H9 (cell line): ENCODE measurements around the gene ENOX2. TPM values are rescaled to one million over a fixed set of nuclear protein-coding genes. Genes with fewer than 3 reads are reported as not detected.

ENCODE experiments used
- DNase-seq: peaks from one replicate; pipeline ENCODE4 v3.0.0-alpha.2; 2017
- H2AFZ ChIP-seq: one replicate; pipeline ENCODE4 v1.6.1; 2013; ENCODE audit warnings: mild to moderate bottlenecking, low read length, control low read depth, moderate library complexity
- H2AK5ac ChIP-seq: 2 replicates; pipeline ENCODE4 v1.6.1; 2013; ENCODE audit warnings: low read length, control low read depth, mixed read lengths; ENCODE audit not compliant: insufficient read length
- H2BK120ac ChIP-seq: one replicate; pipeline ENCODE4 v1.6.1; 2013; ENCODE audit warnings: low read depth, mild to moderate bottlenecking, low read length, control low read depth, inconsistent platforms; ENCODE audit not compliant: poor library complexity, severe bottlenecking
- H2BK12ac ChIP-seq: 2 replicates; pipeline ENCODE4 v1.6.1; 2013; ENCODE audit warnings: low read length, control low read depth, mixed read lengths, low read depth; ENCODE audit not compliant: insufficient read length
- H2BK15ac ChIP-seq: 2 replicates; pipeline ENCODE4 v1.6.1; 2013; ENCODE audit warnings: low read depth, low read length, control low read depth
- H2BK20ac ChIP-seq: one replicate; pipeline ENCODE4 v1.6.1; 2013; ENCODE audit warnings: low read depth, mild to moderate bottlenecking, low read length, control low read depth, inconsistent platforms; ENCODE audit not compliant: poor library complexity, severe bottlenecking
- H2BK5ac ChIP-seq: 2 replicates; pipeline ENCODE4 v1.6.1; 2013; ENCODE audit warnings: low read length, control low read depth, mixed read lengths; ENCODE audit not compliant: insufficient read length
- H3K14ac ChIP-seq: 2 replicates; pipeline ENCODE4 v1.6.1; 2013; ENCODE audit warnings: low read length, control low read depth; ENCODE audit not compliant: insufficient read depth
- H3K18ac ChIP-seq: 2 replicates; pipeline ENCODE4 v1.6.1; 2013; ENCODE audit warnings: low read depth, mild to moderate bottlenecking, mixed read lengths, low read length, control low read depth; ENCODE audit not compliant: insufficient read length
- H3K23ac ChIP-seq: 2 replicates; pipeline ENCODE4 v1.6.1; 2013; ENCODE audit warnings: low read length, control low read depth, mixed read lengths, low read depth; ENCODE audit not compliant: insufficient read length
- H3K23me2 ChIP-seq: 2 replicates; pipeline ENCODE4 v1.6.1; 2013; ENCODE audit warnings: low read depth, mild to moderate bottlenecking, mixed read lengths, low read length, control low read depth; ENCODE audit not compliant: insufficient read length, poor library complexity, severe bottlenecking
- H3K27ac ChIP-seq: 2 replicates; pipeline ENCODE4 v1.5.1; 2013; ENCODE audit warnings: low read length, control low read depth, mixed read lengths, low read depth; ENCODE audit not compliant: insufficient read length
- H3K27me3 ChIP-seq: 2 replicates; pipeline ENCODE4 v1.6.1; 2013; ENCODE audit warnings: low read length, control low read depth, inconsistent platforms; ENCODE audit not compliant: insufficient read depth
- H3K4ac ChIP-seq: 2 replicates; pipeline ENCODE4 v1.6.1; 2013; ENCODE audit warnings: low read depth, mild to moderate bottlenecking, control low read depth, inconsistent platforms, low read length, moderate library complexity
- H3K4me1 ChIP-seq: 2 replicates; pipeline ENCODE4 v1.6.1; 2013; ENCODE audit warnings: low read length, control low read depth, inconsistent platforms; ENCODE audit not compliant: insufficient read depth
- H3K4me2 ChIP-seq: 2 replicates; pipeline ENCODE4 v1.6.1; 2013; ENCODE audit warnings: low read length, control low read depth, mixed read lengths; ENCODE audit not compliant: insufficient read length, insufficient read depth
- H3K56ac ChIP-seq: 2 replicates; pipeline ENCODE4 v1.6.1; 2013; ENCODE audit warnings: low read depth, mild to moderate bottlenecking, mixed read lengths, low read length, control low read depth; ENCODE audit not compliant: insufficient read length
- H3K79me1 ChIP-seq: 2 replicates; pipeline ENCODE4 v1.6.1; 2013; ENCODE audit warnings: low read depth, mild to moderate bottlenecking, moderate library complexity, low read length, control low read depth, inconsistent platforms; ENCODE audit not compliant: insufficient read depth, poor library complexity, severe bottlenecking
- H3K79me2 ChIP-seq: 2 replicates; pipeline ENCODE4 v1.6.1; 2013; ENCODE audit warnings: low read length, control low read depth, inconsistent platforms; ENCODE audit not compliant: insufficient read depth
- H3K9ac ChIP-seq: 2 replicates; pipeline ENCODE4 v1.6.1; 2013; ENCODE audit warnings: low read length, control low read depth, mixed read lengths; ENCODE audit not compliant: insufficient read length; ENCODE audit errors: extremely low read depth
- H3K9me3 ChIP-seq: one replicate; pipeline ENCODE4 v1.6.1; 2013; ENCODE audit warnings: low read depth, low read length, inconsistent platforms; ENCODE audit not compliant: control insufficient read depth
- H3T11ph ChIP-seq: one replicate; pipeline ENCODE4 v1.6.1; 2013; ENCODE audit warnings: mild to moderate bottlenecking, low read length, control low read depth, inconsistent platforms
- H4K20me1 ChIP-seq: one replicate; pipeline ENCODE4 v1.6.1; 2013; ENCODE audit not compliant: control insufficient read depth, insufficient read length, insufficient read depth
- H4K5ac ChIP-seq: 2 replicates; pipeline ENCODE4 v1.6.1; 2013; ENCODE audit warnings: low read depth, mild to moderate bottlenecking, mixed read lengths, low read length, control low read depth; ENCODE audit not compliant: insufficient read length
- H4K8ac ChIP-seq: replicated peaks from 2 replicates; pipeline ENCODE4 v1.6.1; 2013; ENCODE audit warnings: low read length, control low read depth, mixed read lengths, low read depth; ENCODE audit not compliant: insufficient read length
- H4K91ac ChIP-seq: 2 replicates; pipeline ENCODE4 v1.6.1; 2013; ENCODE audit warnings: low read depth, mild to moderate bottlenecking, moderate library complexity, mixed read lengths, low read length, control low read depth; ENCODE audit not compliant: insufficient read length
- H3K27ac Mint-ChIP-seq, 3 experiments: 2 replicates in 2 of 3; 3 replicates in 1 of 3; pipeline ENCODE4 v1.8.0; 2020 to 2021; ENCODE audit warnings: mixed read lengths in 3 of 3, mild to moderate bottlenecking in 1 of 3, moderate library complexity in 1 of 3
- H3K27me3 Mint-ChIP-seq: 2 replicates; pipeline ENCODE4 v1.8.0; 2021; ENCODE audit warnings: low read depth, mild to moderate bottlenecking, moderate library complexity, mixed read lengths
- H3K36me3 Mint-ChIP-seq, 3 experiments: 2 replicates in 2 of 3; 3 replicates in 1 of 3; pipeline ENCODE4 v1.8.0; 2020 to 2021; ENCODE audit warnings: low read depth in 3 of 3, mixed read lengths in 3 of 3; ENCODE audit not compliant: insufficient read depth in 1 of 3
- H3K4me1 Mint-ChIP-seq, 2 experiments: 2 replicates each; pipeline ENCODE4 v1.8.0; 2020; ENCODE audit warnings: mixed read lengths in 2 of 2
- H3K4me3 Mint-ChIP-seq, 2 experiments: 2 replicates in 1 of 2; 3 replicates in 1 of 2; pipeline ENCODE4 v1.8.0; 2020 to 2021; ENCODE audit warnings: mild to moderate bottlenecking in 2 of 2, mixed read lengths in 2 of 2, moderate library complexity in 1 of 2
- H3K9me3 Mint-ChIP-seq, 2 experiments: 2 replicates in 1 of 2; 3 replicates in 1 of 2; pipeline ENCODE4 v1.8.0; 2020; ENCODE audit warnings: mild to moderate bottlenecking in 2 of 2, mixed read lengths in 2 of 2, moderate library complexity in 1 of 2
- WGBS: extraction: QIAGEN DNeasy Blood & Tissue Kit; methylation state at CpG from one replicate; pipeline ENCODE4 v1.1.7; 2013; ENCODE audit warnings: missing lambda C conversion rate, low lambda C conversion rate, mixed read lengths; ENCODE audit not compliant: insufficient read length; ENCODE audit errors: extremely low coverage; 5-methylcytosine and 5-hydroxymethylcytosine counted together
- total RNA-seq: library from RNA; stranded (reverse); gene quantifications from 2 replicates; pipeline ENCODE4 v1.2.1, GENCODE V29; 2021
- TF ChIP-seq, protein P1 (sequence below): fragments of 200-600 bp; sonication (generic); conservative IDR thresholded peaks from 3 replicates; pipeline ENCODE4 v1.8.0; 2021; ENCODE audit warnings: antibody characterized with exemption, mild to moderate bottlenecking

The ENOX2 gene
- total RNA-seq, 1 experiment from 2014 or later: 17.7 TPM

DNA sequence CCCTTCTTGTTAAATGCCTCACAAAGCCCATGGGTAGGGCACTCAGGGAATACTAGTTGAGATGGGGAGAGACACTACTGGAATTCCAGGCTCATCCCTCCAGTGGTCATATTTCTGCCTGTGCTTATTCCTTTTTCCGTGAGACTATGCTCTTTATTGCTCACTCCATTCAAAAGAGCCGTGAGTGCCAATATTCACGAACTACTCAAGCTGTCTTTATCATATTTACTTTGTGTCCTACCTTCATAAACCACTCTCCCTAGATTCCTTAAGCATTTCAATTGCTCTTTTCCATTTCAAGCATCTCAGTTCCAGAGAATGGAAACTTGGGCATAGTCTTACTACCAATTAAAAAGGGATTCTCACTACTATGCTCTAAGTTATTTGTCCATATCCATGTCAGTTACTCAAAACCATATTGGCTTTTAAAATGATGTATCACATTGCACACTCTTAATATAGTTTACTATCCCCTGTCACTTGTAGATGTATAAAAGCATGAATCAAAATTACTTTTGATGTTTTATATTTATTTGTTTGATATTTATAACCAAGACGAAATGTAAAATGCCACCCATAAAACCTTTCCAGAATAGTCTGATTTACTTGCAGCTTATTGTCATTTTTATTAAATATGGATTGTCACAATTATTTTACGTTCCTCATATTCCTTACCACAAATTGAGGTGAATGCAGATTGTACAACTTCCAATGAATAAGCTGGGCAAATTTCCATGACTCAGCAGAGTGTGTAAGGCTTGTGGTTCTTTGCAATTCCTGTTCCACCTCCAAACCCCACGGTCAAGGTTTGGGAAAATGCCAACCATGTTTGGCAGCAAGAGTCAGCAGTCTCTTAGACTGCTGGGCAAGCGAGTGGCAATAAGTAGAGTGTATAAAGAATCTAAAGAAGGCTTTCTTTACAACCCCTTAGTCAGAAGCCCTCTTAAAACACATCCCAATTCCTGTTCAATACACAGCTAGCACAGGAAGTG is 24.4 kb downstream of the ENOX2 start:
- no peaks in the 10 kb centered on the region; the same call in 1 of the 2 replicates for H3K79me2 ChIP-seq
- H3K27me3 ChIP-seq: no peaks in the 10 kb centered on the region

More for the DNA sequence above, 24.4 kb downstream of the ENOX2 start:
- Histone ChIP-seq H2BK12ac (no peak overlapping the region), H3K79me1 (no peaks in the 10 kb centered on the region), H3K4ac (no peak overlapping the region), H2BK120ac (no peak overlapping the region), H4K5ac (no peak overlapping the region), H3K9me3 (no peaks in the 10 kb centered on the region), H2BK20ac (no peak overlapping the region), H4K20me1 (no peaks in the 10 kb centered on the region), H3K14ac (no peak overlapping the region), H3K9ac (no peak overlapping the region), H2BK5ac (no peak overlapping the region), H3K4me1 (no peaks in the 10 kb centered on the region), H3K4me2 (no peak overlapping the region), H3K23ac (no peak overlapping the region), H3K18ac (no peak overlapping the region), H2AFZ (no peak overlapping the region), H2AK5ac (no peak overlapping the region), H3K23me2 (no peaks in the 10 kb centered on the region), H3K56ac (no peak overlapping the region), H4K91ac (no peak overlapping the region), H2BK15ac (no peak overlapping the region), H3K27ac (no peak overlapping the region), H4K8ac (no peak overlapping the region), H3T11ph (no peak overlapping the region)
- no CpG with 5 or more reads among the region's 7 CpGs for WGBS
- H3K27me3 Mint-ChIP-seq: no peaks in the 10 kb centered on the region
- H3K4me3 Mint-ChIP-seq: no peak overlapping the region
- TF ChIP-seq, protein P1, sequence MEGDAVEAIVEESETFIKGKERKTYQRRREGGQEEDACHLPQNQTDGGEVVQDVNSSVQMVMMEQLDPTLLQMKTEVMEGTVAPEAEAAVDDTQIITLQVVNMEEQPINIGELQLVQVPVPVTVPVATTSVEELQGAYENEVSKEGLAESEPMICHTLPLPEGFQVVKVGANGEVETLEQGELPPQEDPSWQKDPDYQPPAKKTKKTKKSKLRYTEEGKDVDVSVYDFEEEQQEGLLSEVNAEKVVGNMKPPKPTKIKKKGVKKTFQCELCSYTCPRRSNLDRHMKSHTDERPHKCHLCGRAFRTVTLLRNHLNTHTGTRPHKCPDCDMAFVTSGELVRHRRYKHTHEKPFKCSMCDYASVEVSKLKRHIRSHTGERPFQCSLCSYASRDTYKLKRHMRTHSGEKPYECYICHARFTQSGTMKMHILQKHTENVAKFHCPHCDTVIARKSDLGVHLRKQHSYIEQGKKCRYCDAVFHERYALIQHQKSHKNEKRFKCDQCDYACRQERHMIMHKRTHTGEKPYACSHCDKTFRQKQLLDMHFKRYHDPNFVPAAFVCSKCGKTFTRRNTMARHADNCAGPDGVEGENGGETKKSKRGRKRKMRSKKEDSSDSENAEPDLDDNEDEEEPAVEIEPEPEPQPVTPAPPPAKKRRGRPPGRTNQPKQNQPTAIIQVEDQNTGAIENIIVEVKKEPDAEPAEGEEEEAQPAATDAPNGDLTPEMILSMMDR: no peak
- peaks cover 0 to 10% (median 4%) of the 10 kb centered on the region in 3 experiments; a peak in 4 of 7 replicates for H3K36me3 Mint-ChIP-seq
- no peak for DNase-seq
- H3K4me1 Mint-ChIP-seq: peaks cover 18 to 19% of the 10 kb centered on the region in 2 experiments
- H3K27ac Mint-ChIP-seq: no peak overlapping the region
- H3K9me3 Mint-ChIP-seq: peaks cover 7 to 8% of the 10 kb centered on the region in 2 experiments
